WTC11 (cell line): Measurements from ENCODE around the gene CCL7. TPM values are rescaled to one million over a fixed set of nuclear protein-coding genes. Genes with fewer than 3 reads are reported as not detected.

Experiments used
- ATAC-seq: fragments of 200-7000 bp; cut with Tn5 transposase; 2 replicates; pipeline ENCODE4 v1.10.0; 2021; ENCODE audit warnings: mild to moderate bottlenecking, moderate library complexity
- CTCF ChIA-PET: fragments of 300-600 bp; sonication (Branson Sonifier 250); formaldehyde crosslinking; loops from one replicate; lab custom pipeline; 2021; ENCODE audit warnings: antibody characterized with exemption; lab: Charles Lee
- POLR2A ChIA-PET: fragments of 350-600 bp; sonication (Branson Sonifier 250); formaldehyde crosslinking; loops from one replicate; lab custom pipeline; 2021; ENCODE audit warnings: antibody characterized with exemption; lab: Charles Lee
- DNase-seq: peaks from one replicate; pipeline ENCODE4 v3.0.0; 2021; ENCODE audit warnings: low spot score
- H3K27ac Mint-ChIP-seq: 2 replicates; pipeline ENCODE4 v1.8.0; 2021; ENCODE audit warnings: mixed read lengths
- H3K27me3 Mint-ChIP-seq: 2 replicates; pipeline ENCODE4 v1.8.0; 2021; ENCODE audit warnings: low read depth, mild to moderate bottlenecking, moderate library complexity, mixed read lengths
- H3K36me3 Mint-ChIP-seq: 2 replicates; pipeline ENCODE4 v1.8.0; 2021; ENCODE audit warnings: mixed read lengths
- H3K4me1 Mint-ChIP-seq: 2 replicates; pipeline ENCODE4 v1.8.0; 2022; ENCODE audit warnings: mixed read lengths
- H3K4me3 Mint-ChIP-seq: 2 replicates; pipeline ENCODE4 v1.8.0; 2021; ENCODE audit warnings: mild to moderate bottlenecking, moderate library complexity, mixed read lengths
- H3K9me3 Mint-ChIP-seq: 2 replicates; pipeline ENCODE4 v1.8.0; 2021; ENCODE audit warnings: mixed read lengths
- AR ChIP-seq: fragments of 250-450 bp; sonication (Bioruptor Pico); IDR thresholded peaks from 2 replicates; pipeline ENCODE4 v1.9.0; 2021; ENCODE audit warnings: mild to moderate bottlenecking
- CBFB ChIP-seq: sonication (generic); formaldehyde crosslinking; IDR thresholded peaks from 2 replicates; pipeline ENCODE4 v1.8.1; 2022; ENCODE audit warnings: mild to moderate bottlenecking, low read depth, missing genetic modification reagents
- E2F5 ChIP-seq: sonication (generic); formaldehyde crosslinking; IDR thresholded peaks from 2 replicates; pipeline ENCODE4 v1.8.1; 2022; ENCODE audit warnings: mild to moderate bottlenecking, moderate library complexity, missing genetic modification reagents
- GABPB1 ChIP-seq: sonication (generic); formaldehyde crosslinking; IDR thresholded peaks from 2 replicates; pipeline ENCODE4 v1.8.1; 2023; ENCODE audit warnings: mild to moderate bottlenecking, missing genetic modification reagents
- HMGA2 ChIP-seq: fragments of 250-450 bp; sonication (Bioruptor Pico); IDR thresholded peaks from 2 replicates; pipeline ENCODE4 v1.4.0; 2021; ENCODE audit warnings: mild to moderate bottlenecking, moderate library complexity
- IRF1 ChIP-seq: sonication (generic); formaldehyde crosslinking; IDR thresholded peaks from 2 replicates; pipeline ENCODE4 v1.8.0; 2023; ENCODE audit warnings: missing genetic modification reagents
- IRF2 ChIP-seq: sonication (generic); formaldehyde crosslinking; IDR thresholded peaks from 2 replicates; pipeline ENCODE4 v1.8.0; 2022; ENCODE audit warnings: low read depth, missing genetic modification reagents, borderline replicate concordance
- MLX ChIP-seq: sonication (generic); formaldehyde crosslinking; IDR thresholded peaks from 2 replicates; pipeline ENCODE4 v1.8.1; 2023; ENCODE audit warnings: mild to moderate bottlenecking, missing genetic modification reagents, moderate library complexity
- MYBL2 ChIP-seq: sonication (generic); formaldehyde crosslinking; IDR thresholded peaks from 2 replicates; pipeline ENCODE4 v1.8.1; 2023; ENCODE audit warnings: mild to moderate bottlenecking, moderate library complexity, missing genetic modification reagents
- NR2C2 ChIP-seq: sonication (generic); formaldehyde crosslinking; IDR thresholded peaks from 2 replicates; pipeline ENCODE4 v1.8.0; 2022; ENCODE audit warnings: mild to moderate bottlenecking, missing genetic modification reagents
- PRDM15 ChIP-seq: sonication (generic); formaldehyde crosslinking; IDR thresholded peaks from 2 replicates; pipeline ENCODE4 v1.8.0; 2022; ENCODE audit warnings: missing genetic modification reagents
- SMAD4 ChIP-seq: sonication (generic); formaldehyde crosslinking; IDR thresholded peaks from 2 replicates; pipeline ENCODE4 v1.8.0; 2022; ENCODE audit warnings: mild to moderate bottlenecking, missing genetic modification reagents
- STAT6 ChIP-seq: sonication (generic); formaldehyde crosslinking; conservative IDR thresholded peaks from 2 replicates; pipeline ENCODE4 v1.8.1; 2023; ENCODE audit warnings: mild to moderate bottlenecking, low read depth, missing genetic modification reagents, moderate library complexity
- TEAD4 ChIP-seq: sonication (generic); formaldehyde crosslinking; IDR thresholded peaks from 2 replicates; pipeline ENCODE4 v1.8.0; 2022; ENCODE audit warnings: mild to moderate bottlenecking, missing genetic modification reagents
- TP53 ChIP-seq: sonication (generic); formaldehyde crosslinking; IDR thresholded peaks from 2 replicates; pipeline ENCODE4 v1.8.1; 2023; ENCODE audit warnings: mild to moderate bottlenecking, missing genetic modification reagents
- USF1 ChIP-seq: sonication (generic); formaldehyde crosslinking; IDR thresholded peaks from 2 replicates; pipeline ENCODE4 v1.8.0; 2022; ENCODE audit warnings: mild to moderate bottlenecking, missing genetic modification reagents
- ZNF232 ChIP-seq: sonication (generic); formaldehyde crosslinking; IDR thresholded peaks from 2 replicates; pipeline ENCODE4 v1.8.0; 2022; ENCODE audit warnings: mild to moderate bottlenecking, missing genetic modification reagents
- ZNF396 ChIP-seq: fragments of 250-450 bp; sonication (Bioruptor Pico); IDR thresholded peaks from 2 replicates; pipeline ENCODE4 v1.8.0; 2021; ENCODE audit warnings: mild to moderate bottlenecking, moderate library complexity, borderline replicate concordance
- ZNF416 ChIP-seq: fragments of 250-450 bp; sonication (Bioruptor Pico); IDR thresholded peaks from 2 replicates; pipeline ENCODE4 v1.9.0; 2021; ENCODE audit warnings: mild to moderate bottlenecking, inconsistent platforms
- ZNF423 ChIP-seq: fragments of 250-450 bp; sonication (Bioruptor Pico); IDR thresholded peaks from 2 replicates; pipeline ENCODE4 v2.1.2; 2022; ENCODE audit warnings: mild to moderate bottlenecking, moderate library complexity
- total RNA-seq: library from RNA; stranded (reverse); gene quantifications from 3 replicates; pipeline ENCODE4 v1.2.3, GENCODE V29; 2021

The CCL7 gene
- total RNA-seq, 1 experiment from 2014 or later: not detected

GRCh38 chr17:34265711-34266110, 4.3 kb upstream of the CCL7 start:
- Mint-ChIP-seq H3K4me1 (no peaks in the 10 kb centered on the region), H3K36me3 (no peaks in the 10 kb centered on the region), H3K4me3 (no peak overlapping the region), H3K27ac (no peak overlapping the region), H3K9me3 (no peaks in the 10 kb centered on the region), H3K27me3 (peaks cover 13% of the 10 kb centered on the region)
- DNase-seq (no peak), ATAC-seq (no peak)
- ChIA-PET POLR2A (no interaction called here), CTCF (interaction anchor here (1.1 kb wide), 1 partner anchor 41 kb away, joined by 3 read pairs; no protein-coding TSS in a partner anchor)
- no peak for TF ChIP-seq GABPB1
- no peak for TF ChIP-seq ZNF423 (CRISPR knock-in tag)
- TF ChIP-seq SMAD4 (CRISPR knock-in tag): no peak
- TF ChIP-seq CBFB (CRISPR knock-in tag): no peak
- TF ChIP-seq STAT6 (CRISPR knock-in tag): no peak
- TF ChIP-seq ZNF396 (CRISPR knock-in tag): no peak
- no peak for TF ChIP-seq ZNF232
- no peak for TF ChIP-seq USF1
- TF ChIP-seq ZNF416 (CRISPR knock-in tag): no peak
- TF ChIP-seq E2F5 (CRISPR knock-in tag): no peak
- TF ChIP-seq MLX (CRISPR knock-in tag): no peak
- TF ChIP-seq TP53 (CRISPR knock-in tag): no peak
- no peak for TF ChIP-seq AR (CRISPR knock-in tag)
- no peak for TF ChIP-seq NR2C2 (CRISPR knock-in tag)
- no peak for TF ChIP-seq MYBL2 (CRISPR knock-in tag)
- no peak for TF ChIP-seq HMGA2 (CRISPR knock-in tag)
- no peak for TF ChIP-seq IRF1 (CRISPR knock-in tag)
- TF ChIP-seq TEAD4: no peak
- no peak for TF ChIP-seq IRF2 (CRISPR knock-in tag)
- no peak for TF ChIP-seq PRDM15
